Measurements from ENCODE around the gene ANKS1B. TPM values are rescaled to one million over a fixed set of nuclear protein-coding genes. Genes with fewer than 3 reads are reported as not detected.
A peak's percentile ranks its signal among the peaks of the same experiment; 100 is the strongest.

The ANKS1B gene
- total and polyA plus RNA-seq, 10 of the 15 experiments (the other 5 are each of a cell fraction or from before 2014, with no cell fraction given): 0.16 to 1.3 (median 0.82) TPM; not detected in 7

DNA sequence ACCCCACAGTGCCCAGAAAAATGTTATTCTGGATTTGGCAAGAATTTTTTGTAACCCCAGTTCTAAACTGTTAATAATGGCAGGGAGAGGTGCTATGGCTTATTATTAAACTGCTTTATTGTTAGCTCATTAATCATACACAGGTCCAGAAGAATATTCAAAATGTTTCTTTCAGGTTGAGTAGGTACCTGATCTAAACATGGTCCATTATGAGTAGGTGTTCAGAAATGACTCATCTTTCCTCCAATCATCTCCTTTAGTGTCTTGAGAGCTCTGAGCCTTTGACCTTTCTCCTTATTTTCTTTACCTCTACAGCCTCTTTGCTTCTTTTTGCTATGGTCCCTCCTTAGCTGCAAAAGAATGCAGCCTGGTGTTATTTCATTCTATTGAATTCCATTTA lies 548.2 kb downstream of the ANKS1B start (continued):
- peak; percentile 99 for TF ChIP-seq NFIC (IDR thresholded peaks at IDR 0.05; ENCODE audit: low read depth, low read length)
- peak; percentile 97 for TF ChIP-seq CREM (IDR thresholded peaks at IDR 0.05; ENCODE audit: low read depth)
- TF ChIP-seq TCF7 (IDR thresholded peaks at IDR 0.05; ENCODE audit: borderline replicate concordance): peak; percentile 84
- peak; percentile 76 for TF ChIP-seq NR2C1 (IDR thresholded peaks at IDR 0.05)
- TF ChIP-seq ZNF274 (IDR thresholded peaks at IDR 0.05; ENCODE audit: insufficient read depth, insufficient read length): no peak
- TF ChIP-seq RB1 (IDR thresholded peaks at IDR 0.05; ENCODE audit: borderline replicate concordance): no peak
- TF ChIP-seq CHD2 (IDR thresholded peaks at IDR 0.05; ENCODE audit: borderline replicate concordance, low read depth, low read length): peak; percentile 53; the same call in 1 of the 2 replicates
- TF ChIP-seq, protein P1, sequence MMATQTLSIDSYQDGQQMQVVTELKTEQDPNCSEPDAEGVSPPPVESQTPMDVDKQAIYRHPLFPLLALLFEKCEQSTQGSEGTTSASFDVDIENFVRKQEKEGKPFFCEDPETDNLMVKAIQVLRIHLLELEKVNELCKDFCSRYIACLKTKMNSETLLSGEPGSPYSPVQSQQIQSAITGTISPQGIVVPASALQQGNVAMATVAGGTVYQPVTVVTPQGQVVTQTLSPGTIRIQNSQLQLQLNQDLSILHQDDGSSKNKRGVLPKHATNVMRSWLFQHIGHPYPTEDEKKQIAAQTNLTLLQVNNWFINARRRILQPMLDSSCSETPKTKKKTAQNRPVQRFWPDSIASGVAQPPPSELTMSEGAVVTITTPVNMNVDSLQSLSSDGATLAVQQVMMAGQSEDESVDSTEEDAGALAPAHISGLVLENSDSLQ (IDR thresholded peaks at IDR 0.05): peak; percentile 78
- TF ChIP-seq, protein P2, sequence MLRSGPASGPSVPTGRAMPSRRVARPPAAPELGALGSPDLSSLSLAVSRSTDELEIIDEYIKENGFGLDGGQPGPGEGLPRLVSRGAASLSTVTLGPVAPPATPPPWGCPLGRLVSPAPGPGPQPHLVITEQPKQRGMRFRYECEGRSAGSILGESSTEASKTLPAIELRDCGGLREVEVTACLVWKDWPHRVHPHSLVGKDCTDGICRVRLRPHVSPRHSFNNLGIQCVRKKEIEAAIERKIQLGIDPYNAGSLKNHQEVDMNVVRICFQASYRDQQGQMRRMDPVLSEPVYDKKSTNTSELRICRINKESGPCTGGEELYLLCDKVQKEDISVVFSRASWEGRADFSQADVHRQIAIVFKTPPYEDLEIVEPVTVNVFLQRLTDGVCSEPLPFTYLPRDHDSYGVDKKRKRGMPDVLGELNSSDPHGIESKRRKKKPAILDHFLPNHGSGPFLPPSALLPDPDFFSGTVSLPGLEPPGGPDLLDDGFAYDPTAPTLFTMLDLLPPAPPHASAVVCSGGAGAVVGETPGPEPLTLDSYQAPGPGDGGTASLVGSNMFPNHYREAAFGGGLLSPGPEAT (IDR thresholded peaks at IDR 0.05; ENCODE audit: low read depth): peak; percentile 77
- TF ChIP-seq CBFB (IDR thresholded peaks at IDR 0.05; ENCODE audit: low read depth): no peak
- TF ChIP-seq GATAD2B (conservative IDR thresholded peaks at IDR 0.05; ENCODE audit: low read depth): no peak; the same call in 1 of the 2 replicates
- peak; percentile 97 for TF ChIP-seq FOXM1 (IDR thresholded peaks at IDR 0.05; ENCODE audit: low read depth, low read length)
- TF ChIP-seq CEBPB (IDR thresholded peaks at IDR 0.05; ENCODE audit: borderline replicate concordance in 1 of 2, low read depth in 2 of 2, low read length in 2 of 2): peak in 1 of 2 experiments; percentile 87; a peak in 1 of 4 replicates
- TF ChIP-seq JUND (IDR thresholded peaks at IDR 0.05; ENCODE audit: low read depth, low read length): peak; percentile 96
- TF ChIP-seq SIN3A (IDR thresholded peaks at IDR 0.05; ENCODE audit: low read depth, low read length): no peak
- peak; percentile 88; the same call in 1 of the 2 replicates for TF ChIP-seq RCOR1 (conservative IDR thresholded peaks at IDR 0.05; ENCODE audit: low read depth, low read length)
- peak; percentile 100 for TF ChIP-seq IRF4 (IDR thresholded peaks at IDR 0.05; ENCODE audit: low read depth, low read length)
- TF ChIP-seq, protein P3, sequence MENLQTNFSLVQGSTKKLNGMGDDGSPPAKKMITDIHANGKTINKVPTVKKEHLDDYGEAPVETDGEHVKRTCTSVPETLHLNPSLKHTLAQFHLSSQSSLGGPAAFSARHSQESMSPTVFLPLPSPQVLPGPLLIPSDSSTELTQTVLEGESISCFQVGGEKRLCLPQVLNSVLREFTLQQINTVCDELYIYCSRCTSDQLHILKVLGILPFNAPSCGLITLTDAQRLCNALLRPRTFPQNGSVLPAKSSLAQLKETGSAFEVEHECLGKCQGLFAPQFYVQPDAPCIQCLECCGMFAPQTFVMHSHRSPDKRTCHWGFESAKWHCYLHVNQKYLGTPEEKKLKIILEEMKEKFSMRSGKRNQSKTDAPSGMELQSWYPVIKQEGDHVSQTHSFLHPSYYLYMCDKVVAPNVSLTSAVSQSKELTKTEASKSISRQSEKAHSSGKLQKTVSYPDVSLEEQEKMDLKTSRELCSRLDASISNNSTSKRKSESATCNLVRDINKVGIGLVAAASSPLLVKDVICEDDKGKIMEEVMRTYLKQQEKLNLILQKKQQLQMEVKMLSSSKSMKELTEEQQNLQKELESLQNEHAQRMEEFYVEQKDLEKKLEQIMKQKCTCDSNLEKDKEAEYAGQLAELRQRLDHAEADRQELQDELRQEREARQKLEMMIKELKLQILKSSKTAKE (IDR thresholded peaks at IDR 0.05; ENCODE audit: low read depth, poor library complexity, severe bottlenecking): peak; percentile 90
- TF ChIP-seq STAT3 (IDR thresholded peaks at IDR 0.05; ENCODE audit: low read depth, low read length): 0 out of 2 replicates have a peak, but pooled peaks have one; percentile 81
- peak; percentile 87 for TF ChIP-seq RUNX3 (IDR thresholded peaks at IDR 0.05; ENCODE audit: low read length)
- TF ChIP-seq ZBED1 (IDR thresholded peaks at IDR 0.05; ENCODE audit: borderline replicate concordance): peak; percentile 96
- 0 out of 2 replicates have a peak, but pooled peaks have one; percentile 18 for TF ChIP-seq TARDBP (IDR thresholded peaks at IDR 0.05; ENCODE audit: borderline replicate concordance)
- peak in 1 of 2 experiments; percentile 87; a peak in 2 of 4 replicates for TF ChIP-seq ETV6 (conservative IDR thresholded peaks at IDR 0.05 in 1 of 2, IDR thresholded peaks at IDR 0.05 in 1 of 2; ENCODE audit: borderline replicate concordance in 1 of 2, low read depth in 1 of 2)
- TF ChIP-seq DPF2 (IDR thresholded peaks at IDR 0.05): peak; percentile 100
- peak; percentile 85 for TF ChIP-seq GABPA (IDR thresholded peaks at IDR 0.05; ENCODE audit: low read depth)
- TF ChIP-seq, protein P4, sequence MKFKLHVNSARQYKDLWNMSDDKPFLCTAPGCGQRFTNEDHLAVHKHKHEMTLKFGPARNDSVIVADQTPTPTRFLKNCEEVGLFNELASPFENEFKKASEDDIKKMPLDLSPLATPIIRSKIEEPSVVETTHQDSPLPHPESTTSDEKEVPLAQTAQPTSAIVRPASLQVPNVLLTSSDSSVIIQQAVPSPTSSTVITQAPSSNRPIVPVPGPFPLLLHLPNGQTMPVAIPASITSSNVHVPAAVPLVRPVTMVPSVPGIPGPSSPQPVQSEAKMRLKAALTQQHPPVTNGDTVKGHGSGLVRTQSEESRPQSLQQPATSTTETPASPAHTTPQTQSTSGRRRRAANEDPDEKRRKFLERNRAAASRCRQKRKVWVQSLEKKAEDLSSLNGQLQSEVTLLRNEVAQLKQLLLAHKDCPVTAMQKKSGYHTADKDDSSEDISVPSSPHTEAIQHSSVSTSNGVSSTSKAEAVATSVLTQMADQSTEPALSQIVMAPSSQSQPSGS (IDR thresholded peaks at IDR 0.05; ENCODE audit: low read length): peak; percentile 98
- peak; percentile 94 for TF ChIP-seq BMI1 (IDR thresholded peaks at IDR 0.05; ENCODE audit: borderline replicate concordance)
- no peak for TF ChIP-seq RFX5 (IDR thresholded peaks at IDR 0.05; ENCODE audit: low read depth, low read length)
